A549 (cell line): ENCODE results near the gene CAMK1. TPM values are rescaled to one million over a fixed set of nuclear protein-coding genes. Genes with fewer than 3 reads are reported as not detected.
A peak's percentile ranks its signal among the peaks of the same experiment; 100 is the strongest.

ENCODE experiments used
- ATAC-seq, 2 experiments: fragments of 200-7000 bp in 1 of 2; fragments of >200 bp in 1 of 2; cut with Nextera tagmentation in 1 of 2; cut with Tn5 transposase in 1 of 2; 3 replicates each; pipeline versions ENCODE4 v1.8.0 to v1.9.1; 2018 to 2020; ENCODE audit warnings: mild to moderate bottlenecking in 1 of 2, moderate library complexity in 1 of 2
- CTCF ChIA-PET: fragments of 300-600 bp; sonication (Branson Sonifier 250); formaldehyde crosslinking; extraction: SDS; loops from one replicate; lab custom pipeline; 2021; ENCODE audit warnings: antibody characterized with exemption, inconsistent platforms; lab: Yijun Ruan, JAX
- POLR2A ChIA-PET: fragments of 350-600 bp; formaldehyde crosslinking; extraction: SDS; loops from one replicate; lab custom pipeline; 2021; ENCODE audit warnings: antibody characterized with exemption, inconsistent platforms; lab: Yijun Ruan, JAX
- DNase-seq, 2 experiments: peaks; one replicate each; pipeline versions ENCODE4 v3.0.0 to v3.0.0-alpha.2; 2011 to 2016; ENCODE audit warnings: low read depth in 1 of 2, low spot score in 1 of 2
- FAIRE-seq: peaks from 2 replicates; lab custom pipeline; 2011; peaks lifted over from hg19 to GRCh38; lab: Jason Lieb, UNC
- H3K27ac ChIP-seq, 2 experiments: fragments of >200 bp; sonication (Bioruptor Twin); formaldehyde crosslinking; 3 replicates each; pipeline ENCODE4 v1.5.1; 2016 to 2017
- H3K4me1 ChIP-seq: fragments of >200 bp; sonication (Bioruptor Twin); formaldehyde crosslinking; 3 replicates; pipeline ENCODE4 v1.6.1; 2016
- H3K4me2 ChIP-seq: fragments of >200 bp; sonication (Bioruptor Twin); formaldehyde crosslinking; 3 replicates; pipeline ENCODE4 v1.6.1; 2016
- H3K4me3 ChIP-seq: fragments of >200 bp; sonication (Bioruptor Twin); formaldehyde crosslinking; 3 replicates; pipeline ENCODE4 v1.5.1; 2016
- H3K9me3 ChIP-seq: fragments of >200 bp; sonication (Bioruptor Twin); formaldehyde crosslinking; 3 replicates; pipeline ENCODE4 v1.6.1; 2016
- BCL3 ChIP-seq: fragments of >200 bp; sonication (Bioruptor Twin); formaldehyde crosslinking; IDR thresholded peaks from 3 replicates; pipeline ENCODE4 v1.6.1; 2016
- CBX2 ChIP-seq: fragments of 200-600 bp; sonication (generic); IDR thresholded peaks from 2 replicates; pipeline ENCODE4 v1.6.1; 2016; ENCODE audit warnings: low read depth, mild to moderate bottlenecking, borderline replicate concordance
- E2F6 ChIP-seq: IDR thresholded peaks from 2 replicates; pipeline ENCODE4 v1.6.1; 2012; ENCODE audit warnings: low read depth, borderline replicate concordance
- ELK1 ChIP-seq: fragments of 150-350 bp; IDR thresholded peaks from 2 replicates; pipeline ENCODE4 v1.6.1; 2014; ENCODE audit warnings: low read depth, mild to moderate bottlenecking, low read length
- FOSB ChIP-seq: fragments of 250-450 bp; sonication (Bioruptor Pico); IDR thresholded peaks from 2 replicates; pipeline ENCODE4 v1.5.0; 2020; ENCODE audit warnings: mild to moderate bottlenecking, moderate library complexity
- HOXA7 ChIP-seq: fragments of 250-450 bp; sonication (Bioruptor Pico); IDR thresholded peaks from 2 replicates; pipeline ENCODE4 v1.5.0; 2020; ENCODE audit warnings: mild to moderate bottlenecking, moderate library complexity
- HOXB13 ChIP-seq: fragments of 250-450 bp; sonication (Bioruptor Pico); IDR thresholded peaks from 2 replicates; pipeline ENCODE4 v1.5.0; 2020; ENCODE audit warnings: low read depth, mild to moderate bottlenecking, moderate library complexity
- HOXB5 ChIP-seq: fragments of 250-450 bp; sonication (Bioruptor Pico); IDR thresholded peaks from 2 replicates; pipeline ENCODE4 v1.5.0; 2020; ENCODE audit warnings: mild to moderate bottlenecking, moderate library complexity
- JUN ChIP-seq, 2 experiments: fragments of >200 bp; sonication (Bioruptor Twin); formaldehyde crosslinking; IDR thresholded peaks; 2 replicates in 1 of 2; 3 replicates in 1 of 2; pipeline ENCODE4 v1.6.1; 2016 to 2017
- KDM1A ChIP-seq: fragments of 200-600 bp; sonication (generic); IDR thresholded peaks from 2 replicates; pipeline ENCODE4 v1.6.1; 2016; ENCODE audit warnings: low read depth, mild to moderate bottlenecking
- MAX ChIP-seq: IDR thresholded peaks from 2 replicates; pipeline ENCODE4 v1.6.1; 2012
- MYC ChIP-seq: IDR thresholded peaks from 2 replicates; pipeline ENCODE4 v1.6.1; 2012; ENCODE audit warnings: mild to moderate bottlenecking, inconsistent platforms, low read length, improper control_type of control experiment, borderline replicate concordance
- NR3C1 ChIP-seq: fragments of >200 bp; sonication (Bioruptor Twin); formaldehyde crosslinking; IDR thresholded peaks from 3 replicates; pipeline ENCODE4 v1.6.1; 2017
- PHF8 ChIP-seq: fragments of 200-600 bp; sonication (generic); IDR thresholded peaks from 2 replicates; pipeline ENCODE4 v1.6.1; 2016; ENCODE audit warnings: low read depth, mild to moderate bottlenecking, antibody characterized with exemption, moderate library complexity, borderline replicate concordance
- POLR2A ChIP-seq: IDR thresholded peaks from 2 replicates; pipeline ENCODE4 v1.6.1; 2012; ENCODE audit warnings: mild to moderate bottlenecking, low read length
- POLR2AphosphoS2 ChIP-seq: conservative IDR thresholded peaks from 2 replicates; pipeline ENCODE4 v1.6.1; 2012; ENCODE audit warnings: low read length, improper control_type of control experiment, inconsistent platforms
- TP53 ChIP-seq: fragments of 250-450 bp; sonication (Bioruptor Pico); IDR thresholded peaks from 2 replicates; pipeline ENCODE4 v1.5.0; 2021; ENCODE audit warnings: mild to moderate bottlenecking, moderate library complexity
- WGBS: methylation state at CpG from one replicate; pipeline ENCODE4 v1.1.6; 2017; ENCODE audit errors: missing lambda C conversion rate; 5-methylcytosine and 5-hydroxymethylcytosine counted together
- polyA plus RNA-seq, 4 experiments: library from polyadenylated mRNA; depleted of rRNA in 3 of 4; stranded (reverse); fragments of >200 nt; fragmentation: RNase III in 1 of 4; extraction: RNeasy Plus Mini Kit Qiagen cat#74134 plus additional on column Dnase treatment in 1 of 4; gene quantifications; 2 replicates in 3 of 4; 3 replicates in 1 of 4; pipeline ENCODE4 v1.2.3, GENCODE V29; 2011 to 2017

Gene CAMK1
- polyA plus RNA-seq, 2 of the 4 experiments (the other 2 are of a cell fraction), result 13.5 to 15.6 TPM

GRCh38 chr3:9810433-9810770, 40.7 kb upstream of the CAMK1 start:
- ChIA-PET POLR2A (interaction anchor here (1.4 to 3.2 kb wide), 2 partner anchors 11 to 17 kb away, joined by 3 to 17 read pairs; partner anchors contain the start of genes ARPC4 and TADA3), CTCF (interaction anchor here (1.4 to 2.3 kb wide), 2 partner anchors 9 to 15 kb away, joined by 4 to 9 read pairs; no protein-coding TSS in a partner anchor)
- peak overlapping the region; percentile 95 to 96 for H3K27ac ChIP-seq
- no peaks in the 10 kb centered on the region for H3K9me3 ChIP-seq
- H3K4me1 ChIP-seq, result peaks cover 25% of the 10 kb centered on the region
- peak overlapping the region; percentile 75 for H3K4me3 ChIP-seq
- 26% methylated on average over 18 of the region's 18 CpGs for WGBS
- TF ChIP-seq HOXB13 (CRISPR knock-in tag) (no peak), ELK1 (no peak)
- no peak for DNase-seq
- H3K4me2 ChIP-seq, result peak overlapping the region; percentile 99
- ATAC-seq, result no peak; a peak in 1 of 6 replicates
- FAIRE-seq, result no peak

- Histone ChIP-seq H3K4me2 (peak within 1 kb of the TSS; percentile 99), H3K4me3 (peak within 1 kb of the TSS; percentile 75)
- WGBS, result 3% methylated on average over 23 of the region's 76 CpGs
- TF ChIP-seq NR3C1, result no peak
- TF ChIP-seq KDM1A, result no peak
- TF ChIP-seq JUN (IDR thresholded peaks at IDR 0.05), result peak; percentile 33 to 82; a peak in 3 of 5 replicates
- 0 out of 2 replicates have a peak, but pooled peaks have one; percentile 18 for TF ChIP-seq HOXB5 (CRISPR knock-in tag)
- no peak for TF ChIP-seq MYC
- peak; percentile 39; the same call in 1 of the 3 replicates for TF ChIP-seq BCL3
- 0 out of 2 replicates have a peak, but pooled peaks have one; percentile 16 for TF ChIP-seq HOXA7 (CRISPR knock-in tag)
- peak; percentile 75 for TF ChIP-seq FOSB (CRISPR knock-in tag)
- TF ChIP-seq MAX, result peak; percentile 45; the same call in 1 of the 2 replicates
- TF ChIP-seq TP53, result 0 out of 2 replicates have a peak, but pooled peaks have one; percentile 64
- peak; percentile 48 for TF ChIP-seq POLR2A
- TF ChIP-seq POLR2AphosphoS2, result peak; percentile 14; the same call in 1 of the 2 replicates
- peak; percentile 76 for TF ChIP-seq PHF8
- TF ChIP-seq CBX2, result no peak
- TF ChIP-seq E2F6, result peak; percentile 31; the same call in 1 of the 2 replicates
- TF ChIP-seq, all 56 proteins: peak for 11
- ChIA-PET POLR2A (interaction anchor here (1.4 to 3.2 kb wide), 2 partner anchors 12 to 17 kb away, joined by 3 to 17 read pairs; partner anchors contain the start of genes ARPC4 and TADA3), CTCF (interaction anchor here (1.0 to 2.3 kb wide), 5 partner anchors 9 to 94 kb away, joined by 3 to 9 read pairs (median 4); no protein-coding TSS in a partner anchor)
- FAIRE-seq (no peak), ATAC-seq (peak; percentile 70 to 82), DNase-seq (peak; percentile 60 to 73)
- Histone ChIP-seq H3K27ac (peak within 1 kb of the TSS; percentile 95 to 96), H3K4me1 (peaks cover 25% of the 10 kb centered on the region), H3K9me3 (no peaks in the 10 kb centered on the region)
Observed at GRCh38 chr3:9809615-9810432, 40.1 kb upstream of the CAMK1 start, which contains the start of gene TTLL3. TSS of gene TTLL3 (plus strand) at chr3:9810262. CDS start at chr3:9810662, 400 bp downstream.

- Histone ChIP-seq H3K9me3 (no peaks in the 10 kb centered on the region), H3K4me3 (peak overlapping the region; percentile 75), H3K4me1 (peaks cover 25% of the 10 kb centered on the region), H3K4me2 (peak overlapping the region; percentile 99)
- DNase-seq (peak in 1 of 2 experiments; percentile 42), ATAC-seq (peak; percentile 25 to 27; a peak in 5 of 6 replicates)
- POLR2A ChIA-PET, result interaction anchor here (1.4 to 3.2 kb wide), 2 partner anchors 12 to 16 kb away, joined by 3 to 17 read pairs; partner anchors contain the start of genes ARPC4 and TADA3
- WGBS, result 88% methylated on average over 4 of the region's 4 CpGs
- TF ChIP-seq ELK1, result no peak
- TF ChIP-seq, all 56 proteins: peak for 0
- CTCF ChIA-PET, result interaction anchor here (1.0 to 2.3 kb wide), 5 partner anchors 9 to 93 kb away, joined by 3 to 9 read pairs (median 4); no protein-coding TSS in a partner anchor
- H3K27ac ChIP-seq, result peak overlapping the region; percentile 95 to 96
- FAIRE-seq, result no peak
Observed at GRCh38 chr3:9809239-9809614, 39.5 kb upstream of the CAMK1 start.
